ENCODE data around the gene SLC24A1.
A peak's percentile ranks its signal among the peaks of the same experiment; 100 is the strongest.

Gene SLC24A1

GRCh38 chr15:65619626-65620290, 2.0 kb upstream of the SLC24A1 start:
- no peak for DNase-seq

GRCh38 chr15:65620833-65621232, 905 bp upstream of the SLC24A1 start:
- DNase-seq, result no peak

- DNase-seq, result no peak
Measured at GRCh38 chr15:65623103-65623502, 1.4 kb downstream of the SLC24A1 start.

- no peak for DNase-seq
Measured at GRCh38 chr15:65626856-65627255, 5.1 kb downstream of the SLC24A1 start.

GRCh38 chr15:65629548-65629947, 7.8 kb downstream of the SLC24A1 start:
- no peak for DNase-seq

- no peak for DNase-seq
Measured at GRCh38 chr15:65630760-65631159, 9.0 kb downstream of the SLC24A1 start.

- DNase-seq, result no peak
Measured at GRCh38 chr15:65631503-65631902, 9.8 kb downstream of the SLC24A1 start.

GRCh38 chr15:65632780-65633375, 11.1 kb downstream of the SLC24A1 start:
- no peak for DNase-seq

GRCh38 chr15:65633752-65634151, 12.0 kb downstream of the SLC24A1 start:
- no peak for DNase-seq

- no peak for DNase-seq
Measured at GRCh38 chr15:65634356-65634755, 12.6 kb downstream of the SLC24A1 start.

GRCh38 chr15:65638109-65638508, 16.4 kb downstream of the SLC24A1 start:
- DNase-seq, result no peak

GRCh38 chr15:65638681-65639089, 16.9 kb downstream of the SLC24A1 start:
- peak; percentile 62 for DNase-seq

GRCh38 chr15:65639509-65639908, 17.8 kb downstream of the SLC24A1 start:
- DNase-seq, result no peak

GRCh38 chr15:65641768-65642475, 20.2 kb downstream of the SLC24A1 start:
- DNase-seq, result no peak

GRCh38 chr15:65642594-65642993, 20.9 kb downstream of the SLC24A1 start:
- DNase-seq, result no peak

GRCh38 chr15:65644282-65644681, 22.5 kb downstream of the SLC24A1 start:
- no peak for DNase-seq

- DNase-seq, result no peak
Measured at GRCh38 chr15:65645392-65645791, 23.7 kb downstream of the SLC24A1 start.

- no peak for DNase-seq
Measured at GRCh38 chr15:65646486-65646885, 24.7 kb downstream of the SLC24A1 start.

GRCh38 chr15:65650312-65651041, 28.7 kb downstream of the SLC24A1 start:
- no peak for DNase-seq

- no peak for DNase-seq
Measured at GRCh38 chr15:65651042-65651322, 29.2 kb downstream of the SLC24A1 start.

- no peak for DNase-seq
Measured at GRCh38 chr15:65651831-65652749, 30.4 kb downstream of the SLC24A1 start.

GRCh38 chr15:65653341-65653740, 31.6 kb downstream of the SLC24A1 start:
- no peak for DNase-seq

All from central memory CD4-positive, alpha-beta T cell (primary cell).